ENCODE measurements around the gene RRP8.
A peak's percentile ranks its signal among the peaks of the same experiment; 100 is the strongest.

RRP8 gene

DNA sequence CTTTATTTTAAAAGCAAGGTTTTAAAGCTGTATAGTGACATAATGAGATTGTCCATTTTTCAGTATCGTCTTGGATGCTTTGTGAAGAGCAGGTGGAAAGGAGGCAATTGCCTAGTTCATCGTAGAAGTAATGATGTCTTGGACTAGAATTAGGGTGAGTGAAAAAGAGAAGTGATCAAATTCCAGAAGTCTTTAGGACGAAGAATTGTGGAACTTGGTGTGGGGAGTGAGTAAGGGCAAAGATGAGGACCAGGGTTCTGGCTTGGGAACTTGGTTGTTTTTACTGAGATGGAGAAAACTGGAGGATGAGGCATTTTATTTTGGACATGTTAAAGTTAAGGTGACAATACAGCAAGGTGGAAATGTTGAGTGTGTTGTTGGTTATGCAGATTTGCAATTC lies 1.4 kb upstream of the RRP8 start:
- no peak for DNase-seq (ENCODE audit: low read depth, low spot score)
- Histone ChIP-seq H3K4me3 (peak overlapping the region; percentile 98), H3K9ac (ENCODE audit: insufficient read length) (peak overlapping the region; percentile 94), H3K36me3 (ENCODE audit: insufficient read depth, low read length) (peaks cover 40% of the 10 kb centered on the region), H3K9me3 (ENCODE audit: low read depth, low read length) (no peaks in the 10 kb centered on the region), H3K27ac (no peak overlapping the region)
- no peak for TF ChIP-seq EZH2 (IDR thresholded peaks at IDR 0.05)
- TF ChIP-seq FOXP2 (optimal IDR thresholded peaks at IDR 0.05; ENCODE audit: control extremely low read depth, extremely low read length, insufficient read depth) = no peak
- no peak for TF ChIP-seq POLR2AphosphoS5 (IDR thresholded peaks at IDR 0.05; ENCODE audit: borderline replicate concordance, low read depth, low read length)

DNA sequence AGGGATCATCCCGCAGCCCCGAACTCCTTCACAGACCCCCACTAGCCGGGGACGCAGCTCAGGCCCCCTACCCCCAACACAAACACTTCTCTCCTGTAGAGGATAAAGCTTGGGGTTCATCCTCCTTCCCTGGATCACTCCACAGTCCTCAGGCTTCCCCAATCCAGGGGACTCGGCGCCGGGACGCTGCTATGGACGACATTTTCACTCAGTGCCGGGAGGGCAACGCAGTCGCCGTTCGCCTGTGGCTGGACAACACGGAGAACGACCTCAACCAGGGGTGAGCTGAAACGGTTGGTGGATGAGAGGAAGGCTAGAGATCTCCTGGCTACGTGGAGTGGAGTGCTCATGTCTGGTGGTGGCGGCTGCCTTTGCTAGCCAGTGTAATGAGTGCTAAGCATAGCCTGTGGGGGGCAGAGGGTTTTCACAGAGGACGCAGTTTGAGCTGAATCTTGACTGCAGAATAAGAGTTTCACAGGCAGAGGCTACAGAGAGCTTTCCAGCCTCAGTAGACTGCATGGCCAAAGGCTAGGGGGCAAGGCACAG lies 738 bp upstream of the RRP8 start:
- H3K36me3 ChIP-seq (ENCODE audit: insufficient read depth, low read length) = peaks cover 40% of the 10 kb centered on the region
- H3K9me3 ChIP-seq (ENCODE audit: low read depth, low read length) = no peaks in the 10 kb centered on the region
- H3K9ac ChIP-seq (ENCODE audit: insufficient read length) = peak overlapping the region; percentile 94
- DNase-seq (ENCODE audit: low read depth, low spot score) = no peak
- peak overlapping the region; percentile 98 for H3K4me3 ChIP-seq
- TF ChIP-seq EZH2 (IDR thresholded peaks at IDR 0.05) (no peak), POLR2AphosphoS5 (IDR thresholded peaks at IDR 0.05; ENCODE audit: borderline replicate concordance, low read depth, low read length) (no peak), FOXP2 (optimal IDR thresholded peaks at IDR 0.05; ENCODE audit: control extremely low read depth, extremely low read length, insufficient read depth) (no peak)
- H3K27ac ChIP-seq = 0 out of 2 replicates have a peak overlapping the region, but pooled peaks have one; percentile 5

DNA sequence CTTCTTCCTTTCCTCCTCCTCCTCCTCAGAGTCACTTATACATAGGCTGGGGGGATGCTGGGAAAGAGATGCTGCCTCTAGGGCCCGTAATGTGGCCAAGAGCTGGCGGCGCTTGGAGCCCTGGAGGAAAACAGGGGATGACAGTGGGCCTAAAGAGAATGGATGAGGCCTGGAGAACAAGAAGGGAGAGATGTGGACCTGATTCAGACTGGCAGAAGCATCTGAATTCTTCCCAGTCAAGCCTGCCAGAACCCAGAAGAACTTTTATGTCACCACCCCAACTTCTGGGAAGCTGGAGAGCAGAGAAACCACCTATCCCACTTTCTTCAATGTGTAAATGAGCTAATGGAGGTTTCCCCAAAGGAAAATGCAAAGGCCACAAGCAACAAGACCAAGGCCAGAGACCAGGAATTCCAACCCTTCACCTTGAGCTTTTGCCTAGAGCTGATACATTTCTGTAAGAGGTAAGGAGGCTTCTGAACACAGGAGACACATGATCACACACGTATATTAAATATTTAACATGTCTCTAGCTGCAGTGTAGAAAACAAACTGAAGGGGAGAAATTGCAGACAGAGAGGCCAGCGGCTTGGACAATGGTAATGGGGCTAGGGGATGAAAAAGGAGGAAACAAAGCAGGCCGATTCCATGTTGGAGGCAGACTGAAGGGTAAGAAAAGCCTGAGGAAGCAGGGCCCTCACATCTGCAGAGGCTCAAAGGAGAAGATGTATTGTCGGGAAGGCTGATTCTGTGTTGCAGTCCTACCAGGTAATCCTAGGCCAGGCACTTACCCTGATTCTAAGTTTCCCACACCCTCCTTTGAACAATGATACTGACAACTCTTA lies 1.1 kb downstream of the RRP8 start:
- Histone ChIP-seq H3K27ac (peak overlapping the region; percentile 27; the same call in 1 of the 2 replicates), H3K9ac (ENCODE audit: insufficient read length) (peak overlapping the region; percentile 94), H3K9me3 (ENCODE audit: low read depth, low read length) (no peaks in the 10 kb centered on the region), H3K4me3 (peak overlapping the region; percentile 98), H3K36me3 (ENCODE audit: insufficient read depth, low read length) (peaks cover 41% of the 10 kb centered on the region)
- DNase-seq (ENCODE audit: low read depth, low spot score) = no peak
- TF ChIP-seq POLR2AphosphoS5 (IDR thresholded peaks at IDR 0.05; ENCODE audit: borderline replicate concordance, low read depth, low read length) = no peak
- no peak for TF ChIP-seq FOXP2 (optimal IDR thresholded peaks at IDR 0.05; ENCODE audit: control extremely low read depth, extremely low read length, insufficient read depth)
- no peak for TF ChIP-seq EZH2 (IDR thresholded peaks at IDR 0.05)

DNA sequence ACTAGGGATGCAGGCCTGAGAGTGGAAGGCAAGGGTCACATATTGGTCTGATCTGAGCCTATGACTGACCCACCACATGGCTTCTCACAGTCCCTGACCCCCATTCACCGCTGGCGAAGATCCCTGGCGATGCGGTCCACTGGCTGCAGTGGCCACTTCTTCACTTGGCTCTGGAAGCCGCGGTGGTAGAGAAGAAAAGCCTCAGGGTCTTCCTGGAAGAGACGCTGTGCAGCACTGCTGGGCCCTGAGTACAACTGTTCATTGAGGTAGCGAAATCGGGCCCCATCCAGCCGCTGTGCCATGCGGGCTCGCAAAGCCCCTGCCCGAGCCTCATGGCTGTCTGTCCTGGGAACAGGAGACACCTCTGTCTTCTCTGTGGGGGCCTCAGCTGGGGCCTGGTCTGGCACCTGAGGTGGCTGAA lies 2.4 kb downstream of the RRP8 start:
- Histone ChIP-seq H3K9me3 (ENCODE audit: low read depth, low read length) (no peaks in the 10 kb centered on the region), H3K36me3 (ENCODE audit: insufficient read depth, low read length) (peaks cover 53% of the 10 kb centered on the region), H3K9ac (ENCODE audit: insufficient read length) (no peak overlapping the region), H3K4me3 (no peak overlapping the region), H3K27ac (no peak overlapping the region)
- no peak for TF ChIP-seq POLR2AphosphoS5 (IDR thresholded peaks at IDR 0.05; ENCODE audit: borderline replicate concordance, low read depth, low read length)
- no peak for TF ChIP-seq EZH2 (IDR thresholded peaks at IDR 0.05)
- TF ChIP-seq FOXP2 (optimal IDR thresholded peaks at IDR 0.05; ENCODE audit: control extremely low read depth, extremely low read length, insufficient read depth) = no peak
- no peak for DNase-seq (ENCODE audit: low read depth, low spot score)

DNA sequence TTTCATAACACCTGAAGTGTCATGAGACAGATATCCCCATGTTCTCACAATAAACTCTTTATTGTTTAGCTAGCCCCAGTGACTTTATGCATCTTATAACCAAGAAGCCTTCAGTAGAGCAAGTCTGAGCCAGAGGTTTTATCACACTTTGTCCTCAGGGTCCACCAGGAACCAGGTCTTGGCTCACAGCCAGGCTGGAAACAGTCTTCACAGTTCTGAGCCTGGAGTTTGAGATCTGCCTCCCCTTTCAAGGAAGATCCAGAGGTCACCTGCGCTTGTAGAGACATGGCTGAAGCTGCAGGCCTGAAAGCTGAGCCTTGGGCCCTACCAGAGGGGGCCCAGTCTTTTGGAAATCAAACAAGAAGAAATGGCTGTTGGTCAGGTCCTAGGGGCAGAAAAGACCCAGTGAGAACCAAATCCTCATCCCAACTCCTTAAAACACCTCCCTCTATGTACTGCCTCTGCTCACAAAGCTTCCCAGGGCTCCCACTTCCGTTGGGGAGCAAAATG lies 3.5 kb downstream of the RRP8 start:
- H3K9ac ChIP-seq (ENCODE audit: insufficient read length) = no peak overlapping the region
- peaks cover 55% of the 10 kb centered on the region for H3K36me3 ChIP-seq (ENCODE audit: insufficient read depth, low read length)

DNA sequence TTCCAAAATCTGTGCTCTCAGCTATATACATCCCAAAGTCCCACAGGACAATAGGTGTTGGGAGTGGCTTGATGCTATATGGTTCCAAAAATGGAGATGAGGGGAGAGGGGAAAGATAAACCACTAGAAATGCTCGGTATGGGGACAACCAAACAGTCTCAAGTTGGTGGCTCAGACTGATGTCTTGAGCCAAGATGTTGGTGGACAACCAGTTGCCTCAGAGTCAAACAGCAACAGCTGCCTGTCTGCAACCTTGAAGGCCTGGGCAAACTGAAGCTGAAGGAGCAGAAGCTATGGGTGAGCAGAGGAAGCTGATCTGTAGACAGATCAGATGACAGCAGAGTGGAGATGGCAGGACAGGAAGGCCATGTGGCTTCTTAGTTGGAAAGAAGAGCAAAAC lies 4.0 kb downstream of the RRP8 start:
- Histone ChIP-seq H3K27ac (no peak overlapping the region), H3K4me3 (no peak overlapping the region), H3K9ac (ENCODE audit: insufficient read length) (no peak overlapping the region), H3K36me3 (ENCODE audit: insufficient read depth, low read length) (peaks cover 59% of the 10 kb centered on the region), H3K9me3 (ENCODE audit: low read depth, low read length) (no peaks in the 10 kb centered on the region)
- no peak for TF ChIP-seq FOXP2 (optimal IDR thresholded peaks at IDR 0.05; ENCODE audit: control extremely low read depth, extremely low read length, insufficient read depth)
- no peak for TF ChIP-seq POLR2AphosphoS5 (IDR thresholded peaks at IDR 0.05; ENCODE audit: borderline replicate concordance, low read depth, low read length)
- no peak for TF ChIP-seq EZH2 (IDR thresholded peaks at IDR 0.05)
- no peak for DNase-seq (ENCODE audit: low read depth, low spot score)

More for the DNA sequence above, 3.5 kb downstream of the RRP8 start:
- no peak for TF ChIP-seq FOXP2 (optimal IDR thresholded peaks at IDR 0.05; ENCODE audit: control extremely low read depth, extremely low read length, insufficient read depth)
- no peak for TF ChIP-seq POLR2AphosphoS5 (IDR thresholded peaks at IDR 0.05; ENCODE audit: borderline replicate concordance, low read depth, low read length)
- TF ChIP-seq EZH2 (IDR thresholded peaks at IDR 0.05) = no peak
- no peak for DNase-seq (ENCODE audit: low read depth, low spot score)
- H3K27ac ChIP-seq = no peak overlapping the region
- H3K9me3 ChIP-seq (ENCODE audit: low read depth, low read length) = no peaks in the 10 kb centered on the region
- no peak overlapping the region for H3K4me3 ChIP-seq

DNA sequence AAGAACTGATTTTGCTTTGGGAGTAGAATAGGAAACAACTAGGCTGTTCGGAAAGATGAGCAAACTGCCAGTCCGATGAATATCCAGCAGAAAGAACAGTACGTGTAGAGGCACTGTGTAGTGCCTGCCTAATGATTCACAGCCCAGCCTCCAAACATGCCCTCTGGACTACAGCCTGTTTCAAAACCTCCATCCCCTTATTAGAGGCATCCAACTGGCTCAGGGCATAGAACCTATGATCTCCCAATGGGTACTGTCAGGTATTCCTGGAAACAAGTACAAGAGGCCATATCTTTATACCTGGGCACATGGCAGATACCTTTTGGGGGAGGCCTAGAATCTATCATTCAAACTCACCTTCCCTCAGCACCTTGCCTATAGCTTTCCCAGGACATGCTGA lies 4.9 kb downstream of the RRP8 start:
- TF ChIP-seq FOXP2 (optimal IDR thresholded peaks at IDR 0.05; ENCODE audit: control extremely low read depth, extremely low read length, insufficient read depth) (no peak), EZH2 (IDR thresholded peaks at IDR 0.05) (no peak), POLR2AphosphoS5 (IDR thresholded peaks at IDR 0.05; ENCODE audit: borderline replicate concordance, low read depth, low read length) (no peak)
- no peak for DNase-seq (ENCODE audit: low read depth, low spot score)
- Histone ChIP-seq H3K36me3 (ENCODE audit: insufficient read depth, low read length) (peaks cover 60% of the 10 kb centered on the region), H3K9me3 (ENCODE audit: low read depth, low read length) (no peaks in the 10 kb centered on the region), H3K4me3 (no peak overlapping the region), H3K9ac (ENCODE audit: insufficient read length) (no peak overlapping the region), H3K27ac (no peak overlapping the region)

DNA sequence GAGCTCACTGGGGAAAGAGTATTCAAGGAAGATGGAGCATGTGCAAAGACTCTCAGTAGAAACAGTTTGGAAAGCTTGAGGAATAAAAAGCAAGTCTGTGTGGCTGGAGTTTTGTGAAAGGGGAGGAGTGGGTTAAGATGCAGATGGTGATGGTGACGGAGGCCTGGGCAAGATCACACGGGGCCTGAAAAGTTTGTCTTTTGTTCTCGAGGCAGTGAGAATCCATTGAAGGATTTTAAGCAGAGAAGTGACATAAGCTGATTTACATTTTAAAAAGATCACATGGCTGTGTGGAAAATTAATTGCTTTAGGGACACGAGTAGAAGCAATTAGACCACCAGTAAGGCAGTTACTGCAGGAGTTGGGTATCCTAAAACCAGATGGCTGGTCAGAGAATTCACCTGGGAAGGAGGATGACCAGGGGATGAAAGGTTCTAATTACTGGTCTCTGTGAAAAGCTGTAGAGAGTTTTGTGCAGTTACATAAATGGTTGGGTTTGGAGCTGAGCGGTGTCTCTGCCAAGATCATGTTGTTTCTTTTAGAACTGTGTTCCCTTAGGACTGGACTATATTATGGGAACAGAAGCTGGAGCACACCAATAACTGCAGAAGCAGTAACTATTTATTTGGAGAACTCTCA lies 7.1 kb downstream of the RRP8 start:
- peaks cover 70% of the 10 kb centered on the region for H3K36me3 ChIP-seq (ENCODE audit: insufficient read depth, low read length)
- TF ChIP-seq EZH2 (IDR thresholded peaks at IDR 0.05) = no peak
- no peak for TF ChIP-seq POLR2AphosphoS5 (IDR thresholded peaks at IDR 0.05; ENCODE audit: borderline replicate concordance, low read depth, low read length)
- no peak for TF ChIP-seq FOXP2 (optimal IDR thresholded peaks at IDR 0.05; ENCODE audit: control extremely low read depth, extremely low read length, insufficient read depth)
- H3K27ac ChIP-seq = no peak overlapping the region
- no peak overlapping the region for H3K9ac ChIP-seq (ENCODE audit: insufficient read length)
- DNase-seq (ENCODE audit: low read depth, low spot score) = no peak
- H3K4me3 ChIP-seq = no peak overlapping the region
- H3K9me3 ChIP-seq (ENCODE audit: low read depth, low read length) = no peaks in the 10 kb centered on the region
